GF-D8 (cell line): ENCODE data around the gene DNMT1.
"Not testable (repeated sequence)": the region's sequence is repeated elsewhere in the genome, so short reads cannot be mapped to it uniquely, and the experiment has no call there.

Experiments
- DNase-seq: peaks from one replicate; lab custom pipeline; 2025; lab: John Stamatoyannopoulos, UW

The DNMT1 gene

DNA sequence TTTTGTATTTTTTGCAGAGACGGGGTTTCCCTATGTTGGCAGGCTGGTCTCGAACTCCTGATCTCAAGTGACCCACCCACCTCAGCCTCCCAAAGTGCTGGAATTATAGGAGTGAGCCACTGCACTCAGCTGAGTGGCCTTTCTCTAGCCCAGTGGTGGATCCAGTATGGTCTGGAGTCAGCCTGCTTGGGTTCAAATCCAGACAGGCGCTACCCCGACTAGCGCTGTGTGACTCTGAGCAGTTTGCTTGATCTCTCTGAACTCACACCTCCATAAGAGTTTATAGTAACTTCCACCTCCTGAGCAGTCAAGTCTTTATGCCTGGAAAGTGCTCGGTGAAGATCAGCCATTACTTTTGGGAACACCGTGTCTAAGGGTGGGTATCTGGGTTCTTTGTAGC, 25.9 kb upstream of the DNMT1 start:
- no peak for DNase-seq

DNA sequence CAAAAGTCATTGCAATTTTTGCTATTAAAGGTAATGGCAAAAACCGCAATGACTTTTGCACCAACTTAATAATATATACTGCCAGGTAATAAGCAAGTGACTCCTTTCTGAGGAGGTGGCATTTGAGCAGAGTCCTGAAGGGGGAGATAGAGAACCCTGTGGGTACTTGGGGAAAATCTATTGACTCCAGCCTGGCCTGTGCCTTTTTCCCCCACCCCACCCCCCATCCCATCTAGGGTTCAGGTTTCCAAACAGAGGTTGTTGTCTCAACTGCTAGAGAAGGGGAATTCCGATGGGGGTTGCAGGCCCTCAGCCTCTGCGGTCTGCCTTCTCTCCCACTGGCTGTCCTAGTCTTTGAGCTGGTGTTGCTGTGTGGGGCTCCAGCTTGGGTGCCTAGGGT, 24.9 kb upstream of the DNMT1 start:
- DNase-seq, result no peak

DNA sequence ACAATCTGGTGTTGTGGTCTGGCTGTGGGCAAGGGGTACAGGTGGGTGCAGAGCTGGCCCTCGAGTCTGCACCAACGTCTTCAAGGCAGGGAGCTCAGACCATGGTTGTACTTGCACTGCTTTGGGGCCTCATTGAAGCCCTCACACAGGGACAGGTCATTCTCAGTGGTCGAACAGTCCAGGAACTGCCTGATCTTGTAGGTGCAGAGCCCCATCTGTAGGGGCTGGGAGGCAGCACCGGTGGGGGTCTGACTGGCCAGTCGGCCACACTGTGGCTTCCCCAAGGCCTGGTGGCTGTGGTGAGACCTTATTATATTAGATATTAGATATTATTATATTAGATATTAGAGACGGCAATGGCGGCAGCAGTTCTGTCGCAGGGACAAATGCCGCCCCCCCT, 22.3 kb upstream of the DNMT1 start:
- no peak for DNase-seq

DNA sequence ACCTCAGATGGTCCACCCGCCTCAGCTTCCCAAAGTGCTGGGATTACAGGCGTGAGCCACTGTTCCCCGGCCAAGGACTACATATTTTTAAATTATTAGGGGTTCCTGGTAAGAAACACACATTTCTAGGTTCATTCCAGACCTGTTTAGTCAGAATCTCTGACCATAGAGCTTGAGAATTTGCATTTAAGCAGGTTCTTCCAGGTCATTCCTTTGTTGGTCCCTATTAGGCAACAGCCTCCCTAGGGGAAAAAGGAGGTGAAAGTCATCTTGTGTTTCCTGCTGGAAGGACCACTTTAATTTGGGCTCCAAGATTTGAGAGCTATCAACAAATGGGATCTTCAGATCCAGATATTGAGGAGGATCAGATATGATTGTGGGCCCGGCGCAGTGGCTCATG, 20.0 kb upstream of the DNMT1 start:
- no peak for DNase-seq

DNA sequence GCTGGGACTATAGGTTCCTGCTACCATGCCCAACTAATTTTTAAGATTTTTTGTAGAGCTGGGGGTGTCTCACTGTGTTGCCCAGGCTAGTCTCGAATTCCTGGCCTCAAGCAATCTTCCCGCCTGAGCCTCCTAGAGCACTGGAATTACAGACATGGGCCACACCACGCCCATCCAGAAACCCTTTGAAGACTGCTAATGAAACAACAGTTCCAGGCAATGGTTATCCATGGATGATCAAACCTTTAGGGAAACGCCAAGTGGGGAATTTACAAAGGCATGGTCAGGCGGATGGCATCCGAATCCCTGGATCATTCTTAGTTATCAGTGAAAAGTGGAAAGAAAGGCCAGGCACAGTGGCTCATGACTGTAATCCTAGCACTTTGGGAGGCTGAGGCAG, 16.9 kb upstream of the DNMT1 start:
- DNase-seq, result no peak

DNA sequence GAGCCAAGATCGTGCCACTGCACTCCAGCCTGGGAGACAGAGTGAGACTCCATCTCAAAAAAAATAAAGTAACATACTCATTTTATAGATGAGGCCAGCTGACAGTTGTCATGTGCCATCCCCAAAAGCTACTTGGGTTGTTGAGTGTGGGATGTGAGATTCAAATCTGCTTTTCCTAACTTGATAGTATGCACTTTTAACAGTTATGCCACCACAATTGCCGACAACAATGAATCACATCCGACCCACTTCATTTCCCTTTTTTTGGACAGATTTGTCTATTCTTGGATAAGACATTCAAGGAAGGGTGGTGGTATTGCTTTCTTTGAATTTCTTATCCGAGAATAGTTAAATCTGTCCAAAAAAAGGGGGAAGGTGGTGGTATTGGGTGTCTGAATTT, 16.3 kb upstream of the DNMT1 start:
- DNase-seq, result no peak

DNA sequence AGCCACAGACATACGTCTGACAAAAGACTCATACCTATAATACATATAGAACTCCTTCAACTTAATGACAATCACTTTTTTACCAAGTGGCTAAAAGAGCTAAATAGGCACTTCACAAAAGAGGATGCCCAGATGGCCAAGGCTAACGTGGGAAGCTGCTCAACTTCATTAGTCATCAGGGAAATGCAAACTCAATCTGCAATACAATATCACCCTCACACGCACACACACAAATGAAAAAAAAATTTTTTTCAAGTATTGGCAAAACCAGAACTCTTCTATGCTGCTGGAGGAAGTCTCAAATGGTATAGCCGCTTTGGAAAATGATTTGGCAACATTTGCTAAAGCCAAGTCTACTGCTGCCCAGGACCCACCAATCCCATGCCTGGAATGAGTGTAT, 14.6 kb upstream of the DNMT1 start:
- DNase-seq, result no peak

DNA sequence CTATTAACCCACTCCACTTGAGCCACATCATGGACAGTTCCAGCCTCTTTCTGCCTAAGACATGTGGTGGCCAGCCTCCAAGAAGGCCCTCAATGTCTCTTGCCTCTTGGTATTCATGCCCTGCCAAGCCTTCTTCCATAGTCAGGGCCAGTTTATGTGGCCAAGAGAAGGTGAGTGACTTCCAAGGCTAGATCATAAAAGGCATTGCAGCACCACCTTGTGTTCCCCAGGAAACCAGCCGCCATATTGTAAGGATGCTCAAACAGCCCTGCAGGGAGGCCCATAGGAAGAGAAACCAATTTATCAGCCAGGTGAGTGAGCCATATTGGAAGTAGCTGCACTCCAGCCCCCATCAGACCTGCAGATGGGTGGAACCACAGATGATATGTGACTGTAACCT, 12.3 kb upstream of the DNMT1 start:
- DNase-seq, result no peak

DNA sequence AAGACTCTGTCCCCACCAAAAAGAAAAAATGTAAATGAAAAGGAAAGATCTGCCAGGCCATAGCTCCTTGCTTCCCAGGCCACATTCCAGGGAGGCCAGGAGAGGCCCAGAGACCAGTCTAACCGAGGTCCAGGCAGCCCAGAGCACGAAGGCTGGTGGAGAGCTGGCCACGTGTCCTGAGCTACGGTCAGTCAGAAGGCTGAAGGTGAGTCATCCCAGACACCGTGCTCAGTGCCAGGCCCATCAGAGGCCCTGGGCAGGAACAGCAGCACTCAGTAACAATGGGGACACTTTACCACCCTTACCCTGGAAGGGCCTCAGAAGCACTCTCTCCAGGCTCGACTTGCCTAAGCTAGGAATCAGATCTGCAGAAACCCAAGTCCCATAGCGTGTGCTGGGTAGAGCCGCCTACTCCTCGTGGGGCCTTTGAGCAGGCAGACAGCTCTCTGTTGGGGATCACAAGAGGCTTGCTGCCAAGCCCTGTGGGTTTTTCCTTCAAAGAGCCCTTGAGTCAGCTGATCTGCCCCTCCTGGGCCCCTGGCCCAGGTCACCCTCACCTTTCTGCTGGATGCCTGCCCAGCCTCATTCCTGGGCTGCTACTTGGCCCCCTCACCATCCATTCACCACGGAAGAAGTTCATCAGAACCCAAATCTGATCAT, 11.6 kb upstream of the DNMT1 start:
- DNase-seq, result no peak

DNA sequence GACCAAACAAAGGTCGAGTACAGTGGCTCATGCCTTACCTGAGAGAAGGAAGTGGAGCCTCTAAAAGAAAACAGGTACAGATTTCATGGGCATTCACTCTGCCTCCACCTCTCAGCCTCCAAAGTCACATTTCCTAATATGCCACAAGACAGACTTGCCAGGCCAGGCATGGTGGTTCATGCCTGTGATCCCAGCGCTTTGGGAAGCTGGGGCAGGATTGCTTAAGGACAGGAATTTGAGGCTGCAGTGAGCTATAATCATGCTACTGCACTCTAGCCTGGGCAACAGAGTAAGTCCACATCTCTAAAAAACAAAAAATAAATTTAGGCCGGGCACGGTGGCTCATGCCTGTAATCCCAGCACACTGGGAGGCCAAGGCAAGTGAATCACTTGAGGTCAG, 10.9 kb upstream of the DNMT1 start:
- DNase-seq, result no peak

DNA sequence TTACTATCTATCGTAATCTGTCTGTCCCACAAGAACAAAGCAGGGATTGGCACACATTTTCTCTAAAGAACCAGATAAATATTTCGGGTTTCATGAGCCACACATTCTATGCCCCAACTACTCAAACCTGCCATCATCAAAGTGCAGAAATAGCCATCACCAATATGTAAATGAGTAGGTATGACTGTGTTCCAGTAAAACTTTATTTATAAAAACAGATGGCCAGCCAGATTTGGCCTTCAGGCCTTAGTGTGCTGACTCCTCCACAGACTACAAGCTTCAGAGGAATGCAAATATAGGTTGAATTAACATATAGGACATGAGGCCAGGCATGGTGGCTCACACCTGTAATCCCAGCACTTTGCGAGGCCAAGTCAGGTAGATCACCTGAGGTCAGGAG, 8.9 kb upstream of the DNMT1 start:
- no peak for DNase-seq

DNA sequence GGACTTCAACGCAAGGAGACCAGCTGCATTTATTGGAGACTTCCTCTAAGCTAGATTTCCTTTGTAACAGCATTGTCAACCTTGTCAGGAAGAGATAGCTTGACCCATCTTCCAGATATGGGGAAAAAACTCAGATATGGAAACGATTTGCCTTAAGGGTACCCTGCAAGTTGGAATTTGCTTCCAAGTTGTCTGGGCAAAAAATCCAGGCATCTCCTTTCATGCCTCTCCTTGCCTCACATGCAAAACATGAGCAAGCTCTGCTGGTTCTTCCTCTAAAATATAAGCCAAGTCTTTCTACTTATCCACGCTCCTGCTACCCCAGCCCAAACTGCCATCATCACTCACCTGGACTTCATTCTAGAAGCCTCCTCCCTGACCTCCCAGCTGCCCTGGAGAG, 6.4 kb upstream of the DNMT1 start:
- no peak for DNase-seq

DNA sequence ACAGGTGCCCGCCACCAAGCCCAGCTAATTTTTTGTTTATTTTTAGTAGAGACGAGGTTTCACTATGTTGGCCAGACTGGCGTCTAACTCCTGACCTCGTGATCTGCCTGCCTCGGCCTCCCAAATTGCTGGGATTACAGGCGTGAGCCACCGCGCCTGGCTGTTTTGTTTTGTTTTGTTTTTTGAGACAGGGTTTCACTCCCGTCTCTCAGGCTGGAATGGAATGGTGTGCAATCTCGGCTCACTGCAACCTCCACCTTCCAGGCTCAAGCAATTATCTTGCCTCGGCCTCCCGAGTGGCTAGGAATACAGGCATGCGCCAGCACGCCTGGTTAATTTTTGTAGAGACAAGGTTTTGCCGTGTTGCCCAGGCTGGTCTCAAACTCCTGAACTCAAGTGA, 5.3 kb upstream of the DNMT1 start:
- not testable (repeated sequence) for DNase-seq

DNA sequence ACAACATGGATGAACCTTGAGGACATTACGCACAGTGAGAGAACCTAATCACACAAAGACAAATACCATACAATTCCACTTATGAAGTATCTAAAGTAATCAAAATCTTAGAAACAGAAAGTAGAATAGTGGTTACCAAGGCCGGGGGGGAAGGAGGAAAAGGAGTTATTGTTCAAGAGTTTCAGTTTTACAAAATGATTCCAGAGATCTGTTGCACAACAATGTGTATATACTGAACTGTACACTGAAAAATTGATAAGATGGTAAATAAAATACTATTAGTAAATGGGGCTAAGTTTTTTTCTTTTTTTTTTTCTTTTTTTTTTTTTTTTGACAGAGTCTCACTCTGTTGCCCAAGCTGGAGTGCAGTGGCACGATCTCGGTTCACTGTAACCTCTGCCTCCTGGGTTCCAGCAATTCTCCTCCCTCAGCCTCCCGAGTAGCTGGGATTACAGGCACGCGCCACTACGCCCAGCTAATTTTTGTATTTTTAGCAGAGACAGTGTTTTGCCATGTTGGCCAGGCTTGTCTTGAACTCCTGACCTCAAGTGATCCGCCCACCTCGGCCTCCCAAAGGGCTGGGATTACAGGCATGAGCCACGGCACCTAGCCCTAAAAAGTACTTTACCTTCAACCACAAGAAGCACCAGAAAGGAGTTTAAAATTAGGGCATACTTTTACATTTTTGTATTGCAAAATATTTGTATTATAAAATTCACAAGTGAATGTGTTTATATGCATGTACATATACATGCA, 4.3 kb upstream of the DNMT1 start:
- DNase-seq, result not testable (repeated sequence)

DNA sequence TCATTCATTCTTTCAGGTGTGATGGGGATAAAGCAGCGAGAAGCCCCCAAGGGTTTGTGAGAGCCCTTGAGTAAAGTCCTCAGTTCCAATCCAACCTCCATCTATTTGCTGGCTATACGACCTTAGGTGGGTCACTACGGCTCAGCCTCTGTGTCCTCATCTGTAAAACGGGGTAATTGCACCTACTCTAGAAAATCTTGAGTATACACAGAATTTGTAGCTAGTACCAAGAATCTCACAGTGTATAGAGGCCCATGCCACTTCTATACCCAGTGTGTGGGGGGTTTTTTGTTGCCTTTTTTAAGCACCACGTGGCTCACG, 406 bp upstream of the DNMT1 start:
- DNase-seq, result no peak

DNA sequence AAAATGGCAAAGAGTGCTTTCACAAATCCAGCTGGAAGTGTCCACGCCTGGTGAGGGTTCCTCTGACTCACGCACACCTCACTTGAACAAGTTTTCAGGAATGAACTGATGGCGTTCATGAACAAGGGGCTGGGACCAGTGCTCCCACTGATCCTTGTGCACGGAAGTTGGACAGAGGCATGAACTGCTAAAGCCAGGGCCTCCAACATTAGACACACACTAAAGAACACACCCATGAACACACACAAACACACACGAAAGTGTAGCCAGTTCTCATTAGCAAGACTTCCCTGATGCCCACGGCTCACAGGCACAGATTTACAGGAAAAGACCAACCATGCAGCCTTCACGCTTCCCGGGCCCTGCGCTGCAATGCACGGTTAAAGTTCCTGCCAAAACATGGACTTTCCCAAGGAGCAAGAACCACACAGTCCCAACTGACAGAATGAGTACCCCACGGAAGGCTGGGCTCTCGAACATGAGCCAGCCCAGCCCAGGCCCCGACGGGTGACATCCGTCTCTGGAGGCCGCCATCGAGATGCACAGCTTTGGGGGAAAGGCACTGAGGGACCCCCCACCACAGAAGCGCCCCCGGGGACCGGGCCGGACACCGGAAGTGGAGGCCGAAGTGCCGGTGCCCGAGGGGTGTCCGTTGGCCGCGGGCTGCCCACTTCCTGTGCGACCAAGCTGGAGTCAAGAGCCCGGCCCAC, 808 bp downstream of the DNMT1 start:
- no peak for DNase-seq

DNA sequence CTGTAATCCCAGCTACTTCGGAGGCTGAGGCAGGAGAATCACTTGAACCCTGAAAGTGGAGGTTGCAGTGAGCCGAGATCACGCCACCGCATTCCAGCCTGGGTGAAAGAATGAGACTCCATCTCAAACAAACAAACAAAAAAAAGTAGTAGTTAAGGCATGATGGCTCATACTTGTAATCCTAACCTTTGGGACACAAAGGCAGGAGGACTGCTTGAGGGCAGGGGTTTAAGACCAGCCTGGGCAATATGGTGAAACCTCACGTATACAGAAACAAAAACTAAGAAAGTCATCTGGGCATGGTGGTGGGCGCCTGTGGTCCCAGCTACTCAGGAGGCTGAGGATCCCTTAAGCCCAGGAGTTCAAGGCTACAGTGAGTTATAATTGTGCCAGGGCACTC, 1.8 kb downstream of the DNMT1 start:
- DNase-seq, result no peak

DNA sequence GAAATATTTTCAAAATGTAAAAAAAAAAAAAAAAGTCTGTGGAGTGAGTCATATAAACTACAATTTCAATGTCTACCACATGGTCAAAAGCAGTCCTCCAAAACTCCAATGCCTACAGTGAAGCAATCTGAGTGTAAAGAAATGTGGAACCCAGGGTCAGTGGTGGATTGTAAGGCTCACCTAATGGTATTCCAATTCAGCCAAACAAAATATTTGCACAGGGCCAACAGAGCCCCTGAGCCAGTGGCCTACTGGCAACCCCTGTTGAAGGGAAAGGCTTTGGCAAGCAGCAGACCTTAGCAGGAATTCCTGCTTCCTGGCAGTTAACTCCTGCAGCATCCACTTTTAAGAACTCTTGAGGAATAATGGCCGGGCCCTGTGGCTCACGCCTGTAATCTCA, 3.4 kb downstream of the DNMT1 start:
- DNase-seq, result no peak

DNA sequence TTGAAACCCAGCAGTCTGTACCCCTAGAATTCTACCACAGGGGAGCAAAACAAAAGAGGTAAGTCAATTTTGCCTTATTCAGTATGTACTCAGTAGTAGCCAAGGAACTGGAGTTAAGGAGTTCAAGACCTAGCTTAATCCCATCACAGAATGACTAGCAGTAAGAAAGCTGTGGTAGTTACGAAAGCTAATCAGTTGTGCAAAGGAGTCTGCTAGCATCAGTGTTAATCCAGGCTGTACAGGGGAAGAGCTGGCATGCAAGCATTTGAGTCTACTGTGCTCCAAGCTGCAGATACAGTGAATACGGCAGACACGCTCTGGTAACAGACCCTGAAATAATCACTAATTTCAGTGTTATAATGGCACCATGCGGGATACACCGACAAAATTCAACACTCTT, 4.7 kb downstream of the DNMT1 start:
- no peak for DNase-seq

DNA sequence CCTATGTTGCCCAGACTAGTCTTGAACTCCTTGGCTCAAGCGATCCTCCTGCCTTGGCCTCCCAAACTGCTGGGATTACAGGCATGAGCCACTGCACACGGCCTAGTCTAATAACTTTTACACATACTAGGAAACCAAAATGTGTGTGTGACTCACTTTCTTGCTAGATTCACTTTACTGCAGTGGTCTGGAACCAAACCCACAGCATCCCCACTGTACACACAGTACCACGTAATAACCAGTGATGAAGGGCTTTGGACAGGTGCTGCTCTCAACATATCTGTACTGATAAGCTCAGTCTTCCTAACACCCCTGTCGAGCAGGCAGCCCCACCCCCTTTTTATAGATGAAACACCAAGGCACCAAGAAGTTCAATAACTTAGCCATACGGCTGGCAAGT, 5.1 kb downstream of the DNMT1 start:
- DNase-seq, result no peak

DNA sequence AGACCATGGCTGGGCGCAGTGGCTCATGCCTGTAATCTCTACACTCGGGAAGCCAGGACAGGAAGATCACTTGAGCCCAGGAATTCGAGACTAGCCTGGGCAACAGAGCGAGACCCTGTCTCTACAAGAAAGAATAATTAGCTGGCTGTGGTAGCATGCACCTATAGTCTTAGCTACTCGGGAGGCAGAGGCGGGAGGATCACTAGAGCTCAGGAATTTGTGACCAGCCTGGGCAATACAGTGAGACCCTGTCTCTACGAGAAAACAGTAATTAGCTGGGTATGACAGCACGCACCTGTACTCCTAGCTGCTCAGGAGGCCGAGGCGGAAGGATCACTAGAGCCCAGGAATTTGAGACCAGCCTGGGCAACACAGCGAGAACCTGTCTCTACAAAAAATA, 7.4 kb downstream of the DNMT1 start:
- DNase-seq, result no peak

DNA sequence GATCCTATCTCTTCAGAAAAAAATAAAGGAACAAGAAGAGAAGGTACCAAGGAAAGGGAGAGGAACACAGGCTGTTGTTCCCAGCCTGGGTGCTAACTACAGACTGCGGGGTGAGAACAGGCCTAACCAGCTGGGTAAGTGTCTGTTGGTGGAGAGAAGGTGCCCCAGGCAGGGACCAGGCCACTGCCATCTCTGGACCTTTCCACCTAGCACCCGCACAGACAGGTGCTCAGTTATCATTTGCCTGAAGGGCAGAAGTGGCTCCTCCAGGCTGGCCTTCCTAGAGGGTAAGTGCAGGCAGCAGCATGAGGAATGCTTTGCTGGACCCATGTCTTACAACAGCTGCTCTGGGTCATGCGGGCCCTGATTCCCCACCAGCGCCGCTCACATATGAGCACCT, 10.1 kb downstream of the DNMT1 start:
- no peak for DNase-seq

DNA sequence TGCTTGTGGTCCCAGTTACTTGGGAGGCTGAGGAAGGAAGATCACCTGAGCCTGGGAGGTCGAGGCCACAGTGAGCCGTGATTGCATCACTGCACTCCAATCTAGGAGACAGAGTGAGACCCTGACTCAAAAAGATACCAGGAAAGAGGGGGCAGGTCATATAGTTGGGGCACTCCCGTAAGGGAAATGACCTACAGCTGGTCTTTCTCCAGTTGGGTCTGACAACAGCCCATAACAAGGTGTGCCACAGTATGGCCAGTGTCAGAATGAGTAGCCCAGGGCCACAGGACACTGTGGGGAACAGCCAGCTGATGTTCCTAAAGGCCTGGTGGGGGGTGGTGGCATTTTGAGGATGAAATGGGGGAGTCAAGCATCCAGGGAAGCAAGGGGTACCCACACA, 10.8 kb downstream of the DNMT1 start:
- no peak for DNase-seq

DNA sequence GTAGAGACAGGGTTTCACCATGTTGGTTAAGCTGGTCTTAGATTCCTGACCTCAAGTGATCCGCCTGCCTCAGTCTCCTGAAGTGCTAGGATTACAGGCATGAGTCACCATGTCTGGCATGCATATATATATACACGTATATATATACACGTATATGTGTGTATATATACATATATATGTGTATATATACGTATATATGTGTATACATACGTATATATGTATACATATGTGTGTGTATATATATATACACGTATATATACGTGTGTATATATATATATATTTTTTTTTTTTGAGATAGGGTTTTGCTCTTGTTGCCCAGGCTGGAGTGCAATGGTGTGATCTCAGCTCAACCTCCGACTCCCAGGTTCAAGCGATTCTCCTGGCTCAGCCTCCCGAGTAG, 11.9 kb downstream of the DNMT1 start:
- DNase-seq, result no peak
